Neutrophil (primary cell): ENCODE data around the gene IQSEC1.
"Not testable (repeated sequence)": the region's sequence is repeated elsewhere in the genome, so short reads cannot be mapped to it uniquely, and the experiment has no call there.

Source experiments
- H3K27ac ChIP-seq: fragments of 200-600 bp; sonication (generic); 2 replicates; pipeline ENCODE4 v1.5.1; 2016; ENCODE audit warnings: mild to moderate bottlenecking, moderate library complexity
- H3K27me3 ChIP-seq: fragments of 200-600 bp; sonication (generic); 2 replicates; pipeline ENCODE4 v1.6.0; 2016; ENCODE audit warnings: mild to moderate bottlenecking
- H3K36me3 ChIP-seq: fragments of 200-600 bp; sonication (generic); 2 replicates; pipeline ENCODE4 v1.5.1; 2017
- H3K4me1 ChIP-seq, 2 experiments: fragments of 200-600 bp in 1 of 2; sonication (generic) in 1 of 2; 1 replicate in 1 of 2; 2 replicates in 1 of 2; pipeline versions ENCODE4 v1.5.1 to v1.6.1; 2013 to 2016; ENCODE audit warnings: low read depth in 1 of 2, low read length in 1 of 2, mild to moderate bottlenecking in 1 of 2, moderate library complexity in 1 of 2; ENCODE audit not compliant: control insufficient read depth in 1 of 2, insufficient read depth in 1 of 2
- H3K4me3 ChIP-seq, 2 experiments: fragments of 200-600 bp in 1 of 2; sonication (generic) in 1 of 2; 1 replicate in 1 of 2; 2 replicates in 1 of 2; pipeline ENCODE4 v1.5.1; 2013 to 2016; ENCODE audit warnings: low read depth in 1 of 2, low read length in 1 of 2, mild to moderate bottlenecking in 1 of 2, moderate library complexity in 1 of 2
- H3K9me3 ChIP-seq: fragments of 200-600 bp; sonication (generic); 2 replicates; pipeline ENCODE4 v1.5.1; 2016
- CTCF ChIP-seq: fragments of 200-600 bp; sonication (generic); IDR thresholded peaks from 2 replicates; pipeline ENCODE4 v1.5.1; 2016; ENCODE audit warnings: antibody characterized with exemption

Gene IQSEC1

GRCh38 chr3:12882336-12883310 is 190.6 kb downstream of the IQSEC1 start:
- H3K27me3 ChIP-seq = peaks cover 23% of the 10 kb centered on the region
- TF ChIP-seq CTCF = no peak
- H3K4me1 ChIP-seq = no peaks in the 10 kb centered on the region
- no peak overlapping the region for H3K27ac ChIP-seq
- H3K9me3 ChIP-seq = no peaks in the 10 kb centered on the region
- no peak overlapping the region for H3K4me3 ChIP-seq
- no peaks in the 10 kb centered on the region for H3K36me3 ChIP-seq

- not testable (repeated sequence) for H3K27ac ChIP-seq, H3K9me3 ChIP-seq, H3K4me1 ChIP-seq, H3K36me3 ChIP-seq, H3K4me3 ChIP-seq
- H3K27me3 ChIP-seq = peaks cover 16% of the 10 kb centered on the region
These were observed 191.4 kb downstream of the IQSEC1 start for GRCh38 chr3:12881858-12882257.

- TF ChIP-seq CTCF = no peak
- Histone ChIP-seq H3K4me3 (no peak overlapping the region), H3K4me1 (peaks cover 0 to 8% of the 10 kb centered on the region in 2 experiments), H3K27me3 (peaks cover 26% of the 10 kb centered on the region), H3K27ac (no peak overlapping the region), H3K36me3 (no peaks in the 10 kb centered on the region), H3K9me3 (no peaks in the 10 kb centered on the region)
These were observed 193.9 kb downstream of the IQSEC1 start for GRCh38 chr3:12879191-12879815.

GRCh38 chr3:12878758-12879157 is 194.5 kb downstream of the IQSEC1 start:
- H3K4me3 ChIP-seq, H3K9me3 ChIP-seq, H3K4me1 ChIP-seq, H3K36me3 ChIP-seq, H3K27ac ChIP-seq: not testable (repeated sequence)
- peaks cover 28% of the 10 kb centered on the region for H3K27me3 ChIP-seq

- Histone ChIP-seq H3K27ac (no peak overlapping the region), H3K36me3 (no peaks in the 10 kb centered on the region), H3K4me1 (peaks cover 0 to 8% of the 10 kb centered on the region in 2 experiments), H3K9me3 (no peaks in the 10 kb centered on the region), H3K4me3 (no peak overlapping the region), H3K27me3 (peaks cover 28% of the 10 kb centered on the region)
- TF ChIP-seq CTCF = no peak
These were observed 195.1 kb downstream of the IQSEC1 start for GRCh38 chr3:12878141-12878574.

GRCh38 chr3:12877040-12877439 is 196.2 kb downstream of the IQSEC1 start:
- Histone ChIP-seq H3K4me1 (peaks cover 0 to 8% of the 10 kb centered on the region in 2 experiments), H3K27ac (no peak overlapping the region), H3K4me3 (no peak overlapping the region), H3K36me3 (no peaks in the 10 kb centered on the region), H3K9me3 (no peaks in the 10 kb centered on the region), H3K27me3 (peaks cover 28% of the 10 kb centered on the region)
- TF ChIP-seq CTCF = no peak
